ENCODE data around the gene GNAS-AS1.

GNAS-AS1 gene

DNA sequence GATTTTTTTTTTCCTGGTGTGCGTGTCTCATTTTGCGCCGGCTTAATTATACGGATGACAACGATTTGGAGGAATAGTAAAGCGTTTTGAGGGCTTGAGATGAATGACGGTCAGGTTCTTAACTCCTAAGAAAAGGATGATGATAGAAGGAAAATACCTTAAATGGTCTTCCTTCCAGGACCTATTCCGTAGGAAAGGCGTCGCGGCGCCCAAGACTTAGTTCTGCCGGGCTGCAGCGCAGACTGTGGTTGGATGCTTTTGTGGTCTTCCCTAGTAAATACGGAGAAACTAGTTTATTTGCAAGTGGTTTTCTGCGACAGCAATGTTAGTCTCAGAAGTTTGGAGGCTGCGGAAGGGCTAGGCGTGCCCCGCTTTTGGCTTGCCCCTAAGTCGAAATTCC is 8.4 kb downstream of the GNAS-AS1 start:
- H3K4me3 ChIP-seq (ENCODE audit: low read depth, low read length), result no peak overlapping the region
- DNase-seq (ENCODE audit: low read depth), result no peak
- TF ChIP-seq, protein P1, sequence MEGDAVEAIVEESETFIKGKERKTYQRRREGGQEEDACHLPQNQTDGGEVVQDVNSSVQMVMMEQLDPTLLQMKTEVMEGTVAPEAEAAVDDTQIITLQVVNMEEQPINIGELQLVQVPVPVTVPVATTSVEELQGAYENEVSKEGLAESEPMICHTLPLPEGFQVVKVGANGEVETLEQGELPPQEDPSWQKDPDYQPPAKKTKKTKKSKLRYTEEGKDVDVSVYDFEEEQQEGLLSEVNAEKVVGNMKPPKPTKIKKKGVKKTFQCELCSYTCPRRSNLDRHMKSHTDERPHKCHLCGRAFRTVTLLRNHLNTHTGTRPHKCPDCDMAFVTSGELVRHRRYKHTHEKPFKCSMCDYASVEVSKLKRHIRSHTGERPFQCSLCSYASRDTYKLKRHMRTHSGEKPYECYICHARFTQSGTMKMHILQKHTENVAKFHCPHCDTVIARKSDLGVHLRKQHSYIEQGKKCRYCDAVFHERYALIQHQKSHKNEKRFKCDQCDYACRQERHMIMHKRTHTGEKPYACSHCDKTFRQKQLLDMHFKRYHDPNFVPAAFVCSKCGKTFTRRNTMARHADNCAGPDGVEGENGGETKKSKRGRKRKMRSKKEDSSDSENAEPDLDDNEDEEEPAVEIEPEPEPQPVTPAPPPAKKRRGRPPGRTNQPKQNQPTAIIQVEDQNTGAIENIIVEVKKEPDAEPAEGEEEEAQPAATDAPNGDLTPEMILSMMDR (IDR thresholded peaks at IDR 0.05; ENCODE audit: low read depth, low read length), result no peak
- no peak for TF ChIP-seq MYC (IDR thresholded peaks at IDR 0.05; ENCODE audit: low read depth, low read length)
- TF ChIP-seq POLR2A (IDR thresholded peaks at IDR 0.05; ENCODE audit: extremely low read depth, insufficient read length), result no peak
- TF ChIP-seq MAX (IDR thresholded peaks at IDR 0.05; ENCODE audit: low read depth, low read length), result no peak

DNA sequence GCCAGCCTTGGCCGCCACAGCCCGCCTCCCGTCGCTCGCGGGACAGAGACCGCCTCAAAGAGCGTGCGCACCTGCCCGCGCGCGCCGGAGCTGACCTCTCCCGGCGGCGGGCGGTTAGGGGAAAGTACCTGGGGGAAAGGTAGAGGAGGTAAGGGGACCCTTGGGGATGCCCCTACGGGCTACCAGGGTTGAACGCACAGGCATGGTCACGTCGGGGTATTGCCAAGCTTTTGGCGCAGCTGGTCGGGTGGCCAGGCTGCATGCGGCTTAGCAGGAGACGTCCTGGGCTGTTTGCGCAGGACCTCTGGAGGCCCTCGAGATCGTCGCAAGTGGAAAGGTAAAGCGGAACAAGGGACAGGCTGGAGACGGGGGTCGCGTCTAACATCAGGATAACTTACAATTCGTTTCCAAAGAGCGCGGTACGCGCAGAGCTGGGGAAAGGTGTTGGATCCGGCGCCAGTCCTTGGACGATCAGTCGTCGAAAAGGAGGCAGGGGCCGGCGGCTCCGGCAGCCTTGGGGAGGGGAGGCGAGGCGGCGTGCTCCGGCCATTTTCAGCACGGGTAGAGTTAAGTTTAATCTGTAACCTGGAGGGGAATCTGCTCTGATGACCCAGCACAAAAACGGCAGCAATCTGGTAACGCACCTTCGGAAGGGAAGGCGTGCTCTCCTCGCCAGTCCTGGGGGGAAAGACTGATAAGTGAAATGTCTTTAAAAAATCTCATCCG is 9.0 kb downstream of the GNAS-AS1 start:
- H3K4me3 ChIP-seq (ENCODE audit: low read depth, low read length), result no peak overlapping the region
- no peak for DNase-seq (ENCODE audit: low read depth)
- TF ChIP-seq MYC (IDR thresholded peaks at IDR 0.05; ENCODE audit: low read depth, low read length) (no peak), POLR2A (IDR thresholded peaks at IDR 0.05; ENCODE audit: extremely low read depth, insufficient read length) (no peak)

- H3K4me3 ChIP-seq (ENCODE audit: low read depth, low read length), result no peak overlapping the region
- DNase-seq (ENCODE audit: low read depth), result no peak
- TF ChIP-seq, protein P1 (IDR thresholded peaks at IDR 0.05; ENCODE audit: low read depth, low read length), result no peak
- TF ChIP-seq MYC (IDR thresholded peaks at IDR 0.05; ENCODE audit: low read depth, low read length) (no peak), MAX (IDR thresholded peaks at IDR 0.05; ENCODE audit: low read depth, low read length) (no peak), POLR2A (IDR thresholded peaks at IDR 0.05; ENCODE audit: extremely low read depth, insufficient read length) (no peak)
These were observed 9.7 kb downstream of the GNAS-AS1 start for GRCh38 chr20:58840816-58841538.

DNA sequence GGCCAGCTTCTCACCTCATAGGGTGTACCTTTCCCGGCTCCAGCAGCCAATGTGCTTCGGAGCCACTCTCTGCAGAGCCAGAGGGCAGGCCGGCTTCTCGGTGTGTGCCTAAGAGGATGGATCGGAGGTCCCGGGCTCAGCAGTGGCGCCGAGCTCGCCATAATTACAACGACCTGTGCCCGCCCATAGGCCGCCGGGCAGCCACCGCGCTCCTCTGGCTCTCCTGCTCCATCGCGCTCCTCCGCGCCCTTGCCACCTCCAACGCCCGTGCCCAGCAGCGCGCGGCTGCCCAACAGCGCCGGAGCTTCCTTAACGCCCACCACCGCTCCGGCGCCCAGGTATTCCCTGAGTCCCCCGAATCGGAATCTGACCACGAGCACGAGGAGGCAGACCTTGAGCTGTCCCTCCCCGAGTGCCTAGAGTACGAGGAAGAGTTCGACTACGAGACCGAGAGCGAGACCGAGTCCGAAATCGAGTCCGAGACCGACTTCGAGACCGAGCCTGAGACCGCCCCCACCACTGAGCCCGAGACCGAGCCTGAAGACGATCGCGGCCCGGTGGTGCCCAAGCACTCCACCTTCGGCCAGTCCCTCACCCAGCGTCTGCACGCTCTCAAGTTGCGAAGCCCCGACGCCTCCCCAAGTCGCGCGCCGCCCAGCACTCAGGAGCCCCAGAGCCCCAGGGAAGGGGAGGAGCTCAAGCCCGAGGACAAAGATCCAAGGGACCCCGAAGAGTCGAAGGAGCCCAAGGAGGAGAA is 10.5 kb downstream of the GNAS-AS1 start:
- TF ChIP-seq MYC (IDR thresholded peaks at IDR 0.05; ENCODE audit: low read depth, low read length) (no peak), POLR2A (IDR thresholded peaks at IDR 0.05; ENCODE audit: extremely low read depth, insufficient read length) (no peak), MAX (IDR thresholded peaks at IDR 0.05; ENCODE audit: low read depth, low read length) (no peak)
- TF ChIP-seq, protein P1 (IDR thresholded peaks at IDR 0.05; ENCODE audit: low read depth, low read length), result no peak
- H3K4me3 ChIP-seq (ENCODE audit: low read depth, low read length), result no peak overlapping the region
- no peak for DNase-seq (ENCODE audit: low read depth)

GRCh38 chr20:58839474-58839874 is 11.2 kb downstream of the GNAS-AS1 start:
- H3K4me3 ChIP-seq (ENCODE audit: low read depth, low read length), result no peak overlapping the region
- peak; percentile 74 for DNase-seq (ENCODE audit: low read depth)
- TF ChIP-seq, protein P1 (IDR thresholded peaks at IDR 0.05; ENCODE audit: low read depth, low read length), result peak; percentile 27
- no peak for TF ChIP-seq MAX (IDR thresholded peaks at IDR 0.05; ENCODE audit: low read depth, low read length)

- TF ChIP-seq POLR2A (IDR thresholded peaks at IDR 0.05; ENCODE audit: extremely low read depth, insufficient read length) (no peak), MAX (IDR thresholded peaks at IDR 0.05; ENCODE audit: low read depth, low read length) (no peak), MYC (IDR thresholded peaks at IDR 0.05; ENCODE audit: low read depth, low read length) (no peak)
- TF ChIP-seq, protein P1 (IDR thresholded peaks at IDR 0.05; ENCODE audit: low read depth, low read length), result no peak
- no peak overlapping the region for H3K4me3 ChIP-seq (ENCODE audit: low read depth, low read length)
- peak; percentile 36 for DNase-seq (ENCODE audit: low read depth)
These were observed 12.5 kb downstream of the GNAS-AS1 start for GRCh38 chr20:58838174-58838573.

All from NB4 (cell line).